Activated gamma-delta T cell (primary cell): ENCODE data around the gene DPT.

ENCODE experiments used
- DNase-seq: peaks from one replicate; lab custom pipeline; 2025; lab: John Stamatoyannopoulos, UW

DPT gene

DNA sequence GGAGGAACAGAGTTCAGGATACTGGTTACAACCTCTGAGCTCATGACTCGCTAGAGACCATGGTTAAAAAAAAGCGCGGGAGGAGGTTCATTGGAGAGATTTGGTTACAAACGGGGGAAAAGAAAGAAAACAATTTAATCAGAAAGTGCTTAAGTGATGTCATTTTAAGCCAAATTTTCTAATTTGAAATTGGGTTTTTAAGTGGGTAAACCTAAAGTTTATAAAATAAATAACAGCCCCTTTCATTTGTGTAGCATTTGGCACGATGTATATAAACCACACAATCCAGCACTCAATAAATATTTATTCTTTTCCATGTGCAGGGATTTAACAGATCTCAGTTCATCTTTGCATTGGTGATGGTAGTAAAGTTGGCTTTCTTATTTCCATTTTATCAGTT lies 7.0 kb upstream of the DPT start:
- no peak for DNase-seq

DNA sequence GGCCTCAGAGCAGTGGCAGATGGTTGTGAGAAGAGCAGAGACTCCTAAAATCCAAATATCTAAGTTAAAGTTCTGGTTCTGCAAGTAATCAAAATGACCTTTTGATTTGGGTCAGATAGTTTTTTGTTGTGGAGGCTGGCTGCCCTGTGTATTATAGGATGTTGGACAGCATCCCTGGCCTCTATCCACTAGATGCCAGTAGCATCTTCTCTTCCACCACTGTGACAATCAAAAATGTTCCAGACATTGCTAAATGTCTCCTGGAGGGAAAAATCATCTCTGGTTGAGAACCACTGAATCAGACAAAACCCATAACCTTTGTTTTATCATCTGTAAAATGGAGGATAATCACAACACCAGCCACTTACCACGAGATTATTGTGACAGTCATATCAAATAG lies 5.9 kb upstream of the DPT start:
- DNase-seq, result no peak

GRCh38 chr1:168734271-168734670 lies 5.3 kb upstream of the DPT start:
- no peak for DNase-seq

DNA sequence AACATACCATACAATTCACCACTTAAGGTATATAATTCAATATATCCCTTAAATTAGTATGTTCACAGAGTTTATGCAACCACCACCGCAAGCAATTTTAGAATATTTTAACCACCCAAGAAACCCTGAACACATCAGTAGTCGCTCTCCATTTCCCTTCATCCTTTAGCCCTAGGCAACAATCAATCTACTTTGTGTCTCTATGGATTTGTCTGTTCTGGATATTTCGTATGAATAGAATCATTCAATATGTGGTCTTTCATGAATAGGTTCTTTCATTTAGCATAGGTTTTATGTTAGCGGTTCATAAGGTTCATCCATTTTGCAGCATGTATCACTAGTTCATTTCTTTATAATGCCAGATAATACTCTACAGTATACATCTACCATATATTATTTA lies 4.2 kb upstream of the DPT start:
- DNase-seq, result no peak

DNA sequence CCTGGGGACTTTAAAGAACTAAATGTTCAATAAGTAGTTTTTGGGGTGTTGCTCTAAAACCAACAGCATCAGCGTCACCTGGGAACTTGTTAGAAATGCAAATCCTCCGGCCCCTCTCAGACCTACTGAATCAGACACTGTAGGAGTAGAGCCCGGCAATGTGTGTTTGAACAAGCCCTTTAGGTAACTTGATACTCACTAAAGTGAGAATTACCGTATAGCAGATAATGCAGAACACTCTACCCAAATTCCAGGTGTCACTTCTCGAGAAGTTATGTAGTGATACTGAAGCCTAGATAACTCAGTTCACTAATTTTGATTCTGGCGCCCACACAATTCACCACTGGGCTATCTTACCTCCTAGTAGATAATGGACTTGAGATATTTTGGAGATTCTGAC lies 3.7 kb upstream of the DPT start:
- no peak for DNase-seq

GRCh38 chr1:168731244-168731953 lies 2.4 kb upstream of the DPT start:
- no peak for DNase-seq

DNA sequence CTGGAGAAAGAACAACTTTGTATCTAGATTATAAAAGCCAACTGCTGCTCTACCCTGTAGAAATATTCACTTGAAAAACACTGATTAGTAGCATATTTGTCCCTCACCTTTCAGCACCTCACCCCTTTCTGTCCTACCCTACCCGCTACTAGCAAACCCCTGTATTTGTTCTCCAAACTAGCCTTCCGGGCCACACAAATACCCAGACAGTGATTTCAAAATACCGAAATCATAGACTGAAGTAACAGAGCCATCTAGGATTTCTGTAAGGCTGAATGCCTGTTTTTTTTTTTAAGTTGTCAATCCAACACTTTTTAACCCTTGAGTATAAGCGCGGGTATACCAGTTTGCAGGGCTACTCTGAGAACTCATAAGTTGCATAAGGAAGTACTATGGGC lies 398 bp upstream of the DPT start:
- DNase-seq, result no peak

GRCh38 chr1:168726719-168727118 lies 2.3 kb downstream of the DPT start:
- no peak for DNase-seq

DNA sequence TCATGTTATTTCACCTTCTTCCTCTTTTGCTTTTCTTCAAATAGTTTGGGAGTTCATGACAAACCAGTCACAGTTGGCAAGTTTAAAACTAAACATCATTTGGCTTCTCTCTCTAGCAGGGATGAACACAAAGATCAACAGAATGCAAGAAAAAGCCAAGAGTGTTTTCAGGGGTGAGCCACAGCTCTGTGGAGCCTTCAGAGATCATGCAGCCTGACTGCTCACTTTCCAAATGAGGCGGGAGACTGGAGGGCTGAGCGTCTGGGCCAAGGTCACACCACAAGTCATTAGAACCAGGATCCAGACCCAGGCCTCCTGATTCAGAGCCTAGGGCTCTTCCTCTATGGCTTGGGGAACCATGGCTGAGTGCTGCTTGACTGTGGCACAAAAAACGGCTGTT lies 2.7 kb downstream of the DPT start:
- no peak for DNase-seq

DNA sequence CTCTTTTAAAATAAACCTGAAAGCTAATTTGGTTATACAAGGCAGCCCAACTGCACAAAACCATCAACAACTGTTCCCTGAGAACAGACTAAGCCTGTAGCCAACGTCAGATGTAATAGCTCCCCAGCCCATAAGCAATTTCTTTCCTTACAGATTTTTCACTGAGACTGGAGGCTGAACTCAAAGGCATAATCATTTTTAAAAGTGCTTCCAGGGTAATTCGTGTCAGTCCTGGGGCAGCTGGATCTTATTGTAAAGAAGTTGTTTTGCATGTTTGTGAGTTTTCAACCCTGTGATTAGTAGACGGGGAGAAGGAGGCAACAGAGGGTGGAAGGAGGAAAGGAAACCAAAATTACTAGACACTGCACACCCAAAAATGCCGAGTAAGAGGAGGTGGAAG lies 3.2 kb downstream of the DPT start:
- no peak for DNase-seq

- no peak for DNase-seq
Observed at GRCh38 chr1:168725060-168725459, 3.9 kb downstream of the DPT start.

- DNase-seq, result no peak
Observed at GRCh38 chr1:168723000-168723399, 6.0 kb downstream of the DPT start.

- no peak for DNase-seq
Observed at GRCh38 chr1:168720839-168721238, 8.2 kb downstream of the DPT start.

DNA sequence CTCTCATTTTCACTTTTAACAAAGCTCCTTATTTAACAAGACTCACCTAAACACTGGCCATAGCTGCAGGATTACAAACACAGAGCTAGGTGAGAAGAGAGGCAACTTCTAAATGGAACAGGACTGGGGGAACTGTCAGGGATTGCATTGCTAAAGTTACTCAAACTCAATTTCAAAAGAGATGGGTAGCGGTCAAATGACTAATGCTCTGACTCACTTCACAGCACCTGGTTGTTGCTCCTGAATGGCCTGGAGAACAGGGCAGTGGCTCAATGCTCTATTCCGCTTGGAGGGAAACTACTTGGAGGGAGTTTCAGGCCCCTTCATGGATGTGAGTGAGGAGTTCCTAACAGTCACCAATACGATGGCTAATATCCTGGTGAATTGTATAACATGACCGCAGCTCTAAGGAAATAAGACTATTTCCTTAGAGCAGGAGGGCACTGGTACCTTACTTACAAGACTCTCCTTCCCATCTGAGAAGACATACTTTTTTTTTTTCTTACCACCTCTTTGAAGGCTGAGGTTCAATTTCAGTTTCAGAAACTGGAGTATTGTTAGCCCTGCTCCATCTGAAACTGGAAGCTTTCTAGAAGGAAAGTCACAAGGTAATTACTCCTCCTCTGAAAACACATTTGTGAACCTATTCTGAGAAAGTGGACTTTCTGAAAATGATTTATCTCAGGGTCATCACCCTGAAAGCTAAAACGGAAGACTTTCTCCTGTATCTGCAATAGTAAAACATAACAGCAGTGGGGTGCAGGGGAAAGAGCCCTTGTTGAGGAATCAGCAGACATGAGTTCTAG lies 9.5 kb downstream of the DPT start:
- no peak for DNase-seq

DNA sequence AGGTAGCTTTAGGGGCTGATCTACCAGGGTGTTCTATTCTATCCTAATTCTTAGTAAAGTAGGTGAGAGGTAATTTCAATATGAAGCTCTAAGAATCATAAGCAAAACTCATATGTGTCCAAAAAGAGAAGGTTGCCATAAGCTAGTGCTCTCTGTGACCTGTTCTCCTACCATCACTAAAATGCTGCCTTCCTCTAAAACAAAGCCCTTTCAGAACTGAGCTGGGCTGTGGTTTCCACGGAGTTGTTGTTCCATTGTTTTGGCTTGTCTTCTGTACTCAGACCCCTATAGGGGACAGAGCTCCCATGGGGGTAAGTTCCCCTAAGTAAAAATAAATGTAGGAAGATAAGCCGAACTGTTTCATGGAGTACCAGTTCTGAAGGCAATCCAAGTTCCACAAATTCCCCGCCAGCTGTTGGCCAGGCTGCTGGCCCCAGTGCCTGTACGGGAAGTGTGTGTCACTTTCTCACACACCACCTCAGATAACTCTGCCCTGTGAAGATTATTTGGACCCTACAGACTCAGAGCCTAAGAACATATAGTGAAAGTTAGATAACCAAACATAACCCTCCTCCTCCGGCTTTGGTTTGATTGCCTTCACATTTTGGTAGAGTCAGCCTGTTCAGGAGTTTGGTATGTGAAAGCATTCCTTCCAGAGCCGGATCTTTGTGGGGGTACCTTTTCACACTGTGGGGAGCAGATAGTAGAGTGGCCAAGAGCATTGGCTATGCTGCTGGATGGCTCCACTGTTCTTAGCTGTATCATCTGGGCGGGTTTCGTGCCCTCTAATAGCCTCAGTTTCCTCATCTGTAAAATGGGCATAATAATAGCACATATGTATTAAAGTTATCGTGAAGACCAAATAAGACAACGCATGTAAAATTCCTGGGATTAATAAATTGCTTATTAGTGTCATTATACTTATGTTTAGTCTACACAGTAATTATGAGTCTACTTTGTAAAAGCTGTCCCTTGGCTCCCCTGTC lies 10.8 kb downstream of the DPT start:
- no peak for DNase-seq

DNA sequence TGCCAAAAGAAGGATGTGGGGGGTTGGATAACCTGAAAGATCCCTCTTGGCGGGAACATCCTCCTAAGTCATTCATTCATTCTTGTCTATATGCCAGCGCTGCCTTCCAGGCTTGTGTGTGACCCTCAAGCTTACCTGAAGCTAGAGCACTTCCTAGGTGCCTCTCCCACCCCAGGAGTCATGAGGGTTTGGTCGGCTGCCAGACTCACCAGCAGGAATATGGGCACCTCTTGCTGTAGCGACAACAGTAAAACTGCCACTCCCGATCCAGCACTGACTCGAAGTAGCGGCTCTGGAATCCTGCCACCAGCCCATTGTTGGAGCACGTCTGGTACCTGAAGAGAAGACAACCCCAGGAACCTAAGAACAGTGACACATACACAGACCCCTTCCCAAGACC lies 15.0 kb downstream of the DPT start:
- DNase-seq, result no peak

DNA sequence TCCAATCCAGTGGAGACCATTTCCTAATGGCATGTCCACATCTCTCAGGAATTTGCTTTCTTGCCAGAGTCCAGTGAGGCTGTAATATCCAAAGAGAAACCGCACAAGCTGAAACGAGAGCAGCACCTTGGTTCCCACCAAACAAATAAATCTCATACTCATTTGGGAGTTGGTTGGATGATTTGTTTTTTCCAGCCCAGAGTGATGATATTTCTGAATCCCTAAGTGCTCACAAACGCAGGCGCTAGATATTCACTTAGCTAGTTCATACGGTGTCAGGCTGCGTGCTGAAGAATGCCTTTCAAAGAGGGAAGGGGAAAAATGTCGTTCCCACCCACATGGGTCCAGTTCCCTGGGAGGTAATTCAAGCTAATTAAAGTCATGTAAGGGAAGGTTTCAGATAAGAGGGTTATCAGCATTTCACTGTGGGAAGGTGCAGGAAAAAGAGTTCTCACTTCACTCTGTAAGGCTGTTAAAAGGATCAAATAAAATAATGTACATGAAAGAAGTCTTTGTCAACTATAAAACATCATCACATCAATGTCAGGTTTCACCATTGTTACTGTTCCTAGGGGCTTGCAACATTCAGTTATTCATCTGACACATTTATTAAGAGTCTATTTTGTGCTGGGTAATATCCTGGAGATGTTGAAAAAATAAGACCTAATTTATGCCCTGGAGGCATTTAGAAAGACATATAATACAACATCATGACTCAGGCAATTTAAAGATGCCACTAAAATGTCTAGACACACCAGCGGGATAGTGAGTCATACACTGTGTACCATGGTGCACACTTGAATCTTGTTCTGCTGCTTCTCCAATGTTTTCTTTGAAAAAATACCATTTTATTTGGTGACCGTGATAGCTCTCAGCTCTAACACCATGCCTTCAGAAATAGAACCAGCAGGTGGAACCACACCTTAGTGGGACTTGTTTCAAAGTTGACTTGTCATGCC lies 19.3 kb downstream of the DPT start:
- DNase-seq, result no peak

GRCh38 chr1:168708698-168709404 lies 20.2 kb downstream of the DPT start:
- DNase-seq, result no peak

DNA sequence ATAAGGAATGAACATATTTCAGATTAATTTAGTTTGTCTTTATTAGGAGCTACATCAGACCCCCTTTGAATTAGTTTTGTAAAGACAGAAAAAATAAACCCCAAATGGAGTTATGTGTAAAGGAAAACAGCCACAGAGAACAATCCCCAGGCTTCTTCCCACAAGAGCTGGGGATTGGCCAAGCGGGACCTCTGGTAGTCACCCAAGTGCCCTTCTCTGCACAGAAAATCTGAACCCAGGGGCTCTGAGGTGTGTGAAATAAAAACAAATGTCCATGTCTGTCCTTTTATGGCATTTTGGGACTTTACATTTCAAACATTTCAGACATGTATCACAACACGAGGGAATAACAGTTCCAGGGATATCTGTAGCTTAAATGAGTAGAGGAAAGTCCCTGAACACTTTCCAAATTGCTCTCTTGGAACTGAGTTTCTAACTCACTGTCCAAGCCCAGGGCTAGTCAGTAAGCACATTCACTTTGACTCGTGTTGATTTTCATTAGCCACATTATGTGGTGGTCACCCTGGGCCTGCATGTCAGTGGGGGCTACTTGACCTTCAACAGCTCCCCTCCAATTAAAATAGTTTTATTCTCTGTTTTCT lies 22.5 kb downstream of the DPT start:
- no peak for DNase-seq

DNA sequence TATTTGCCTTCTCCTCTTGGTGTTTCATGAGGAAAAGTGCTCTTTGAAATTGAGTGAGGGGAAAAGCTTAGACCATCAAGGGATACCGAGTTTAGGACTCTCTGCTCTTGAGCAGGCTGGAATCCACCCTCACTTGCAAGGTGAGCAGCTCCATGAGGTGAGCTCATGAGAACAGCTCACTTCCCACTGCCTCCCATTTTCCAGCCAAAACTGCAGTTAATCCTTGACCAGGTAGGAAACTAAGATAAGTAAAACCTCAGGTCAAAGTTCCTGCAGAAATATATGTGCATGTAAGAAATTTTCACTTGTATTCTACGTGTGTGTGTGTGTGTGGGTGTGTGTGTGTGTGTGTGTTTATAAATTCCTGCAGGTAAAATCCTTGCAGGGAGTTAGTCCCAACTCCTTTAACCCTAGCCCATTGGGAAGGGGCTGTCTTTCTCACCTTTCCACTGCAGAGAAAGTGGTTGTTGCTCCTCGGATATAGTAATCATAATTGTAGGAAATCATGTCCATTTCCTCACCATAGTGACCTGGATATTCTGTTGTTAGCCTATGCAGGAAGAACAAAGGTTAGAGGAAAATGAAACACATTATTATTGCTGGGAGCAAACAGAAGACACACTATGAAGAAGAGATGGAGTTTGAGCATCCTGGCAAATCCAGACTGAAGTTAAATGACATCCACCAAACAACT lies 28.3 kb downstream of the DPT start:
- DNase-seq, result no peak
